ENCODE data around the gene PLXNA2. TPM values are rescaled to one million over a fixed set of nuclear protein-coding genes. Genes with fewer than 3 reads are reported as not detected.

The PLXNA2 gene
- total RNA-seq, 2 donors from 2014 or later, result 44.5 to 51.6 TPM

DNA sequence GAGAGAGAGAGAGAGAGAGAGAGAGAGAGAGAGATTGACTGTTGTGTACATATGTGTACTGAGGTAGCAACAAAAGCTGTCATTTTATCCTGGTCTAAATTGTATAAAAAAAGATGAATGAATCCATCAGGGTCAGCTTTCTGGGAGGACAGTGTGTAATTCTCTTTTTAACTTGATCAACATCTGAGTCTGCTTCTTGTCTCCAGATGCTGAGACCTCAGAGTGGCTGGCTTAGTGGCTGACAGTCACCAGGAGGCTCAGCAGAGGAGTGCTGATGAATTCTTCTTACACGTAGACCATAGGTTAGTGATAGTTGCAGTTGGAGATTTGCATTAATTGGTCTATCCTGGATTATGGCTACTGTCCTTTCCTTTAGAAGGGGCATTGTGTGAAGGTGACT is 28.5 kb upstream of the PLXNA2 start:
- DNase-seq (no peak), ATAC-seq (no peak)
- Histone ChIP-seq H3K27ac (no peak overlapping the region), H3K36me3 (replicated peaks in 1 of 2; ENCODE audit: insufficient read depth in 1 of 2, low read depth in 2 of 2) (no peaks in the 10 kb centered on the region), H3K27me3 (peaks cover 0 to 4% of the 10 kb centered on the region in 2 donors), H3K9me3 (no peaks in the 10 kb centered on the region), H3K4me3 (no peak overlapping the region), H3K4me1 (no peaks in the 10 kb centered on the region)
- intact Hi-C loops (cut with DNase I), result no loop called here
- 81 to 85% methylated on average over 1 of the region's 1 CpG for WGBS, 2 donors
- no peak for TF ChIP-seq CTCF (IDR thresholded peaks at IDR 0.05)
- TF ChIP-seq POLR2A (IDR thresholded peaks at IDR 0.05), result no peak

DNA sequence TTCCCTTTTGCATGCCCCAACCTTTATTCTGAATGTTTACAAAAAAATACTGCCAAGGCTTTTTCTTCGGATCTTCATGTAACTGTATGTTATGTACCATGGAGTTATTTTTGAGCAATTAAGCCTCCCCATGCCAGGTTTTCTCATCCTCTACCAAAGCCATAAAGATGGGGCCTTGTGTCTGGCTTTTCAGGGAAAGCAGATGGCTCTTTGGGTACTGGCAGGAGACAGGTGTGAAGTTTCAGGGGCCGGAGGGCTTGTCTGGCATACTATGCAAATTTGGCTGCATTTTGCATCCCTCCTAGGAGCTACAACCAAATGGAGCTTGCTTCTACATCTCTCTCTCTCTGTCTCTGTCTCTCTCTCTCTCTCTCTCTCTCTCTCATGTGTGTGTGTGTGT is 28.1 kb upstream of the PLXNA2 start:
- intact Hi-C loops (cut with DNase I), result no loop called here
- TF ChIP-seq POLR2A (IDR thresholded peaks at IDR 0.05), result no peak
- TF ChIP-seq CTCF (IDR thresholded peaks at IDR 0.05), result no peak
- WGBS, 2 donors, result 79 to 88% methylated on average over 2 of the region's 2 CpGs

DNA sequence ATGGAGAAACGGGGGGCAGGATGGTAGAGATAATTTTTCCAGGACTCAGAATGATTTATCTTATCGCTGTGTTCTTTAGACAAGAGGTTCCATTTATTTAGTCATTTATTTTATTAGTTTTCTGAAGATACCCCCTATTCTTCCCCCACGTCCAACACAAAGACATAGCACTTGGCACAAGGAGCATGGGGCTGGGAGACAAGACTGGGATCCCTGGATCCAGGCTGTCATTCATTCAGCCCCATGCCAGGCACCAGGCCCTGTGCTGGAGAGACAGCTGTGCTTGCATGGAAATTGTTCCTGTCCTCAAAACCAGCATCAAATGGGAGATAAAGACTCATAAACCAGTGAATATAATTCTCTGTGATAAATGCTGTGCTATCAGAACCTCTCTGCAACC is 27.1 kb upstream of the PLXNA2 start:
- DNase-seq (no peak), ATAC-seq (no peak)
- peaks cover 0 to 14% of the 10 kb centered on the region in 2 donors for H3K27me3 ChIP-seq
- WGBS, 2 donors, result 76% methylated on average over 3 of the region's 3 CpGs
- no peak overlapping the region for H3K27ac ChIP-seq
- no peak overlapping the region for H3K4me3 ChIP-seq
- TF ChIP-seq CTCF (IDR thresholded peaks at IDR 0.05), result no peak
- no peak for TF ChIP-seq POLR2A (IDR thresholded peaks at IDR 0.05)
- no peaks in the 10 kb centered on the region for H3K4me1 ChIP-seq
- intact Hi-C loops (cut with DNase I), result no loop called here
- no peaks in the 10 kb centered on the region for H3K36me3 ChIP-seq (replicated peaks in 1 of 2; ENCODE audit: insufficient read depth in 1 of 2, low read depth in 2 of 2)
- H3K9me3 ChIP-seq, result no peaks in the 10 kb centered on the region

More for the DNA sequence above, 28.1 kb upstream of the PLXNA2 start:
- Histone ChIP-seq H3K4me1 (no peaks in the 10 kb centered on the region), H3K4me3 (no peak overlapping the region), H3K36me3 (replicated peaks in 1 of 2; ENCODE audit: insufficient read depth in 1 of 2, low read depth in 2 of 2) (no peaks in the 10 kb centered on the region), H3K27ac (no peak overlapping the region), H3K27me3 (peaks cover 0 to 5% of the 10 kb centered on the region in 2 donors), H3K9me3 (no peaks in the 10 kb centered on the region)
- DNase-seq (no peak), ATAC-seq (no peak)

DNA sequence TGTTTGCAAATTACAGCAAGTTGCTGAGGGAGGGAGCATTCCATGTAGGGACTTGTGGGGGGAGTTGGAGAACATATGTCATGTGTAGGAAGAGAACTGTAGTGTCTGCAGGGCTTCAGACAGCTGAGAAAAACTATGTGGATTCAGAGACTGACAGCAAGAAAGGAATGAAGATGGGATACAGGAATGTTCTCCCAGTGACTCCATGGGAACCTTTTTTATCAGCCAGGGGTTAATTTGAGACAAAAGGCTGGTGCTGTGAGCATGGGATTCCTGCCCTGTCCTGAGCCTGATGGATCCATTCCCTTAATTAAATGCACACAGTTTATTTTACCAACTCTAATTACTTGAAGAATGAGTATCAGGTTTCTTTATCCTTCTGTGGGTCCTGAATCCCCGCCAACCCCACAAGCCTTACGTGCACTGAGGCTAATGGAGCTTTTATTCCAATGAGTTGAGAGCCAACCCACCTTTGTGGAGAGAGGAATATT is 26.5 kb upstream of the PLXNA2 start:
- no peak for TF ChIP-seq CTCF (IDR thresholded peaks at IDR 0.05)
- no peak for TF ChIP-seq POLR2A (IDR thresholded peaks at IDR 0.05)
- intact Hi-C loops (cut with DNase I), result no loop called here
- no peaks in the 10 kb centered on the region for H3K9me3 ChIP-seq
- no peaks in the 10 kb centered on the region for H3K4me1 ChIP-seq
- no peak overlapping the region for H3K27ac ChIP-seq
- 58 to 62% methylated on average over 2 of the region's 2 CpGs for WGBS, 2 donors
- H3K27me3 ChIP-seq, result peaks cover 0 to 14% of the 10 kb centered on the region in 2 donors
- no peak for DNase-seq
- H3K4me3 ChIP-seq, result no peak overlapping the region
- ATAC-seq, result no peak
- H3K36me3 ChIP-seq (replicated peaks in 1 of 2; ENCODE audit: insufficient read depth in 1 of 2, low read depth in 2 of 2), result no peaks in the 10 kb centered on the region

- 53 to 60% methylated on average over 6 of the region's 6 CpGs for WGBS, 2 donors
- intact Hi-C loops (cut with DNase I), result no loop called here
- ATAC-seq, result no peak
- Histone ChIP-seq H3K27ac (no peak overlapping the region), H3K4me3 (no peak overlapping the region), H3K27me3 (peaks cover 0 to 14% of the 10 kb centered on the region in 2 donors), H3K4me1 (peaks cover 13% of the 10 kb centered on the region), H3K36me3 (replicated peaks in 1 of 2; ENCODE audit: insufficient read depth in 1 of 2, low read depth in 2 of 2) (no peaks in the 10 kb centered on the region), H3K9me3 (no peaks in the 10 kb centered on the region)
- no peak for DNase-seq
- no peak for TF ChIP-seq CTCF (IDR thresholded peaks at IDR 0.05)
- TF ChIP-seq POLR2A (IDR thresholded peaks at IDR 0.05), result no peak
Measured at GRCh38 chr1:208269338-208269666, 25.1 kb upstream of the PLXNA2 start.

Data from body of pancreas (tissue), 4 donors.